K562 (cell line): ENCODE data around the gene CLEC2D. TPM values are rescaled to one million over a fixed set of nuclear protein-coding genes. Genes with fewer than 3 reads are reported as not detected.

ENCODE experiments used
- CEBPZ ChIP-seq: fragments of 150-350 bp; IDR thresholded peaks from 2 replicates; pipeline ENCODE4 v1.6.1; 2014; ENCODE audit warnings: low read depth, mild to moderate bottlenecking, low read length, borderline replicate concordance
- GTF3C2 ChIP-seq: IDR thresholded peaks from 3 replicates; pipeline ENCODE4 v1.6.1; 2011; ENCODE audit warnings: borderline replicate concordance, mild to moderate bottlenecking, moderate library complexity; ENCODE audit not compliant: insufficient read length; ENCODE audit errors: extremely low read depth
- MYBL2 ChIP-seq, 2 experiments: fragments of 450-650 bp in 1 of 2; sonication (generic) in 1 of 2; formaldehyde crosslinking in 1 of 2; IDR thresholded peaks; 2 replicates each; pipeline versions ENCODE4 v1.6.1 to v1.8.1; 2017 to 2022; ENCODE audit warnings: borderline replicate concordance in 1 of 2, inconsistent platforms in 1 of 2, low read depth in 1 of 2, mild to moderate bottlenecking in 1 of 2, missing genetic modification reagents in 1 of 2, moderate library complexity in 1 of 2
- NONO ChIP-seq, 2 experiments: fragments of 200-400 bp in 1 of 2; fragments of 450-650 bp in 1 of 2; formaldehyde crosslinking in 1 of 2; IDR thresholded peaks; 2 replicates each; pipeline ENCODE4 v1.6.1; 2017; ENCODE audit warnings: low read depth in 2 of 2, mild to moderate bottlenecking in 2 of 2, moderate library complexity in 2 of 2, low read length in 1 of 2
- RAD21 ChIP-seq, 2 experiments: fragments of 250-450 bp in 1 of 2; fragments of 450-650 bp in 1 of 2; sonication (Bioruptor Pico) in 1 of 2; formaldehyde crosslinking in 1 of 2; IDR thresholded peaks in 1 of 2; conservative IDR thresholded peaks in 1 of 2; 2 replicates each; pipeline versions ENCODE4 v1.4.0 to v1.8.0; 2020 to 2022; ENCODE audit warnings: mild to moderate bottlenecking in 2 of 2, moderate library complexity in 1 of 2
- REST ChIP-seq, 2 experiments: fragments of 450-650 bp; formaldehyde crosslinking in 1 of 2; IDR thresholded peaks; 2 replicates each; pipeline versions ENCODE4 v1.4.0 to v1.6.1; 2014 to 2020; ENCODE audit warnings: mild to moderate bottlenecking in 2 of 2, borderline replicate concordance in 1 of 2, low read depth in 1 of 2
- WHSC1 ChIP-seq: IDR thresholded peaks from one replicate; pipeline ENCODE4 v1.6.1; 2012; ENCODE audit warnings: low read length, control low read depth, inconsistent platforms
- ZNF277 ChIP-seq: fragments of 250-450 bp; sonication (Bioruptor Pico); IDR thresholded peaks from 2 replicates; pipeline ENCODE4 v1.8.0; 2022; ENCODE audit warnings: inconsistent platforms, mild to moderate bottlenecking, moderate library complexity, borderline replicate concordance
- polyA plus RNA-seq, 8 experiments: library from polyadenylated mRNA; depleted of rRNA in 4 of 8; stranded (reverse) in 5 of 8; unstranded in 3 of 8; fragments of >200 nt; fragmentation: Nextera tagmentation in 2 of 8; fragmentation: Illumina TruSeq in 1 of 8; extraction: Ambion mirVana in 2 of 8; extraction: Trizol in 1 of 8; gene quantifications; 2 replicates each; pipeline versions ENCODE4 v1.2.1 to v1.2.3, GENCODE V29; 2011 to 2014; ENCODE audit warnings: inconsistent platforms in 1 of 8, missing spikeins in 1 of 8
- total RNA-seq, 7 experiments: library from RNA; depleted of rRNA in 6 of 7; stranded (reverse); fragments of >200 nt in 6 of 7; fragmentation: Illumina TruSeq in 2 of 7; extraction: Trizol in 2 of 7; gene quantifications; 2 replicates each; pipeline versions ENCODE4 v1.2.1 to v1.2.3, GENCODE V29; 2011 to 2021; ENCODE audit warnings: low replicate concordance in 1 of 7

CLEC2D gene
- total and polyA plus RNA-seq, 9 of the 15 experiments (the other 6 are each of a cell fraction or from before 2014, with no cell fraction given) = 1.4 to 5.0 (median 2.2) TPM

- TF ChIP-seq REST (IDR thresholded peaks at IDR 0.05; ENCODE audit: borderline replicate concordance) (no peak), REST (CRISPR knock-in tag; IDR thresholded peaks at IDR 0.05; ENCODE audit: low read depth) (no peak), ZNF277 (CRISPR knock-in tag) (no peak), GTF3C2 (no peak), WHSC1 (no peak), MYBL2 (IDR thresholded peaks at IDR 0.05; ENCODE audit: low read depth) (no peak), MYBL2 (CRISPR knock-in tag; IDR thresholded peaks at IDR 0.05; ENCODE audit: borderline replicate concordance) (no peak), RAD21 (CRISPR knock-in tag; conservative IDR thresholded peaks at IDR 0.05 in 1 of 2, IDR thresholded peaks at IDR 0.05 in 1 of 2) (no peak), CEBPZ (no peak), NONO (IDR thresholded peaks at IDR 0.05; ENCODE audit: low read depth in 2 of 2, low read length in 1 of 2) (no peak)
Measured at GRCh38 chr12:9721394-9722092, 52.0 kb downstream of the CLEC2D start (continued).
